Right hindlimb (tissue), 1 donor: ENCODE results near the gene TRMT13.
"Not testable (repeated sequence)": the region's sequence is repeated elsewhere in the genome, so short reads cannot be mapped to it uniquely, and the experiment has no call there.

Experiments used
- DNase-seq: peaks from one replicate; pipeline ENCODE4 v3.0.0-alpha.2; 2018

TRMT13 gene

DNA sequence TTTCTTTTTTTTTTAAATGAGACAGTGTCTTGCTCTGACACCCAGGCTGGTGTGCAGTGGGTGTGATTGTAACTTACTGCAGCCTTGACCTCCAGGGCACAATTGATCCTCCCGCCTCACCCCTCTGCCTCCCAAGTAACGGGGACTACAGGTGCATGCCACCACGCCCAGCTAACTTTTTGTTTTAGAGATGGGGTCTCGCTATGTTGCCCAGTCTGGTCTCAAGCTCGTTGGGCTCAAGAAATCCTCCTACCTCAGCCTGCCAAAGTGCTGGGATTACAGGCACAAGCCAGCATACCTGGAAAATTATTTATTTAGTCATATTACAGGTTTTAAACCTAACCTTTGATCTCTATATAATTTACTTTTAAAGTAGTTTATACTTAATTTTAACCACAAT lies 31.7 kb downstream of the TRMT13 start:
- no peak for DNase-seq

DNA sequence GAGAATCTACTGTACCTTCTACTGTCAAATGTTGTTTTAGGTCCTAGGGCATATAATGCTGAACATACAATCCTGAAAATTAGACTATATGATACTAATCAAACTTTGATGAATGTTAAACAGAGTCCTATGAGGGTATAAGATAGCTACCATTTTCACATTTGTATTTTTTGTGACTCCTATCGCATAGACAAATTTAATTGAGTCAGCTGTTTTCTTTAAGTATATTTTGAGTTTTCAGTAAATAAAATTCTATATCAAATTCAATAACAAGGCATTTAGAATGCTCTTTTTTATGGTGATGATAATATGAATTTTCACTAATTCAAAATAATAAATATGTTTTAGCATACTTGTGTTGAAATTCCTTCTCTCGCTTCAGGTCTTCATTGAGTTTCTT lies 35.1 kb downstream of the TRMT13 start:
- no peak for DNase-seq

DNA sequence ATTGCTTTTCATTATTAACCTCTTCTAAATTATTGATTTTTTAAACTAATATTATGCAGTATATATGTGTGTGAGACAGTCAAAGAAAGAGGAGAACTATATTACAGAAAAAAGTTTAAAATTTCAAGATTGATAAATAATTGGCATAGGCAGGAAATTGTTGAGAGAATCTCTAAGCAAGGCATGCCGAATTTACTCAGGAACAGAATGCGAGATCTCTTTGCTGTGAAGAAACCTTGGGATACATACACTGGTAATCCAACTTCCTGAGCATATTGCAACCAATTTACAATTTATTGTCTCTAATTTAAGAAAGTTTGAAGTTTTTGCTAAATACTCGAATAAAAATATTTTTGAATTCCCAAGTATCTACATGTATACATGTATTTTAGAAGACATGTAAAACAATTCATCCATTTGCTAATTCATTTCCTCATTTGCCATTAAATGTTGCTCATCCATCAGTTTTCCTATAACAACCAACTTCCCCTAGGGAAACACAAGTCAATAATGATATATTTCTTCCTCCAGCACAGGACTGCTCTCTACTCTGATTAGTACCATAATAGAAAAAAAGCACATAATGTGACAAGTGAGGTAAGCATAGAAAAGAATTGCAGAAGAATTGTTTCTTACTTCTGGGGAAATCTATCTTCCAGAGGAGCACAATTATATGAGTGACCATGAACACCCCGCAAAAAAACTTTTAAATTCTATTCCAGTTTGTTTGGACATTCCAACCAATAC lies 44.5 kb downstream of the TRMT13 start:
- no peak for DNase-seq

DNA sequence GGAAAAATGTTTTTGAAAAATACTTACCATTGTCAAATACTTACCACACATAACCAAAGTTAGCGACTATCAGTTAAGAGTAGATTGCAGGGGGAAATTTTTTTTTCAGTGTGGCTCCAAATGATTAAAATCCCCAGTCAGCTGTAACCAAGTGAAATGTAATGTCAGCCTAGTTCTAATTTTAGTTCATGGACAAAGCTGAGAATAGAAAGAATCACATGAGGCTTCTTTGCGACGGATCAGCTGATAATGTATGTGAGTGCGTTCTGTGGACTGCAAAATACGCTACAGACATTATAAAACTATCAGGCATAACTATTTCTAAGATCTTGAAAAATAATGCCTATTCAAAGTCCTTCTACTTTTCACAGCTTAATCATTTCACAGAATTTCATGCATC lies 45.1 kb downstream of the TRMT13 start, which contains the start of gene LRRC39:
Gene LRRC39 (minus strand): TSS at position 166 of the 400 bp plus-strand sequence. CDS start 9,740 bp downstream, outside the sequence.
- DNase-seq: no peak

DNA sequence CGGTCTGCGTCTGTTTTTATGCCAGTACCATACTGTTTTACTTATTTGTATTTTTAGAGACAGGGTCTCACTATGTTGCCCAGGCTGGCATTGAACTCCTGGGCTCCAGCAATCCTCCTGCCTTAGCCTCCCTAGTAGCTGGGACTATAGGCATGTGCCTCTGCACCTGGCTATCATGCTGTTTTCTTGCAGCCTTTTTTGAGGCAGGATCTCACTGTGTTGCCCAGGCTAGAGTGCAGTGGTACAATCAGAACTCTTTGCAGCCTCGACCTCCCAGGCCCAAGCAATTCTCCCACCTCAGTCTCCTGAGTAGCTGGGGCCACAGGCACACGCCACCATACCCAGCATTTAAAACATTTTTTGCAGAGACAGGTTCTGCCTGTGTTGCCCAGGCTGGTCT lies 50.4 kb downstream of the TRMT13 start:
- no peak for DNase-seq

DNA sequence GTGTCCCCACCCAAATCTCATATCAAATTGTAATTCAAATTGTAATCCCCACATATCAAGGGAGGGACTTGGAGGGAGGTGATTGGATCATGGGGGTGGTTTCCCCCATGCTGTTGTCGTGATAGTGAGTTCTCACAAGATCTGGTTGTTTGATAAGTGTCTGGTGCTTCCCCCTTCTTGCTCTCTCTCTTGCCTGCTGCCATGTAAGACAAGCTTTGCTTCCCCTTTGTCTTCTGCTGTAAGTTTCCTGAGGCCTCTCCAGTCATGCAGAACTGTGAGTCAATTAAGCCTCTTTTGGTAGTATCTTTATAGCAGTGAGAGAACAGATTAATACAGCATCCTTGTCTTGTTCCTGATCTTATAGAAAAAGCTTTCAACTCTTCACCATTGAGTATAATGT lies 51.6 kb downstream of the TRMT13 start:
- DNase-seq: no peak

DNA sequence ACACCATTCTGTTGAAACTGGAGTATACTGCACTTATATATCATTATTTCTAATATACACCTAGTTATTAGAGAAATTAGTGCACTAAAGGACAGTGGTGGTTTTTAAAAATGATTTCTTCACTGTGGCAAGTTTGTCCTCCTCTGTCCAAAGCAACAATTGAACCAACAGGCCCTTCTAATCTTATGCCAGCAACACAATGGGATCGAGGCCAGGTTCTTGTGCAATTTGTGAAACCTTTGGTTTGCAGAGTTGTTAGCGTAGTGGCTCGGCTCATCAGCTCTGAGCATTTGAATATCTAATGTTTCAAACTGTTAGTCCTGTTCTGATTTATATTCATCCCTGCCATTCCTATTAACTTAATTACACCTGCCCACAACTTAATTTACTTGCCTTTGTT lies 54.9 kb downstream of the TRMT13 start:
- DNase-seq: no peak

DNA sequence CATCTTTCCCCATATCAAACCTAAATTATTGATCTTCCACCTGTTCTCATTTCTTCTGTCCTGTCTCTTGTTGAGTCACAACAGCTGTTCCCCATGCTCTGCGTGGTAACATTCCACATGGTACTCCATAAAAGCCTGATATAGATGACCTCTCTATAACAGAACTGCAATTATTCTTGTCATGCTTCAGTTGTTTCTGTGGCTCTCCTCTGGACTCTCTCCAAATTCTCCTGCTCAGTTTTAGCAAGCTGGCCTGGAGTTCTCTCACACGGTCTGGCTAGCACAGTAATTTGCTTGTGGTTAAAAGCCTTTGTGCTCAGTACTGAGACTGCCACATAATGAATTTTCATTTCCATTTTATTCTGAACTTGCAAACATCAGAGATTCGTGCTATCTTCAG lies 55.7 kb downstream of the TRMT13 start:
- peak; percentile 44 for DNase-seq

DNA sequence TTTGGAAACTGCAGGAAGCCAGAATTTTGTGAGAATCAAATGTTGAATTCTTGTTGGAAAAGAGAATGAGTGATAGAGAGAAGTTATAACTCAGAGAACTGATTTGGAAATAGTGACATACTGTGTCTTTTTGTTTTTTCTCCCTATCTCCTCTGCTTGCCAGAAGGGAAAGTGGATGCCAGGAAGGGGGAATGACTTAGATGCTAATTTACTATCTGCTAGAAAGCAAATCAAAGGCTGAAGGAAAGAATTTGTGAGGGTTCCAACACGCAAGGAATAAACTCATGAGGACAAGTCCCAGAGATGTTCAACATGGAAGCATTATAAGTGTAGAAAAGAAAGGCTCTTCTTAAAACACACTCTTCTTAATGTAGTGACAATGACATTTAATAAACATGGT lies 65.6 kb downstream of the TRMT13 start:
- no peak for DNase-seq

DNA sequence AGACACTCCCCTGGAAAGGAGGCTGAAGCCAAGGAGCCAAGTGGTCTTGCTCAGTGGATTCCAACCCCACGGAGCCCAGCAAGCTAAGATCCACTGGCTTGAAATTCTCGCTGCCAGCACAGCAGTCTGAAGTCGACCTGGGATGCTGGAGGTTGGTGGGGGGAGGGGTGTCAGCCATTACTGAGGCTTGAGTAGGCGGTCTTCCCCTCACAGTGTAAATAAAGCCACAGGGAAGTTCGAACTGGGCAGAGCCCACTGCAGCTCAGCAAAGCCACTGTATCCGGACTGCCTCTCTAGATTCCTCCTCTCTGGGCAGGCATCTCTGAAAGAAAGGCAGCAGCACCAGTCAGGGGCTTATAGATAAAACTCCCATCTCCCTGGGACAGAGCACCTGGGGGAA lies 67.1 kb downstream of the TRMT13 start:
- DNase-seq: not testable (repeated sequence)
